GM18526 (cell line): Measurements from ENCODE around the gene LMO1.

Experiments used
- POLR2A ChIP-seq: IDR thresholded peaks from 3 replicates; pipeline ENCODE4 v1.6.1; 2011; ENCODE audit not compliant: insufficient read length; ENCODE audit errors: extremely low read depth

Gene LMO1

GRCh38 chr11:8230178-8230859 is 33.4 kb downstream of the LMO1 start:
- TF ChIP-seq POLR2A: no peak

GRCh38 chr11:8229299-8230177 is 34.1 kb downstream of the LMO1 start:
- no peak for TF ChIP-seq POLR2A

- no peak for TF ChIP-seq POLR2A
These were observed 35.4 kb downstream of the LMO1 start for GRCh38 chr11:8228231-8228630.

- no peak for TF ChIP-seq POLR2A
These were observed 36.2 kb downstream of the LMO1 start for GRCh38 chr11:8227156-8228152.

GRCh38 chr11:8225589-8226036 is 38.1 kb downstream of the LMO1 start:
- TF ChIP-seq POLR2A: no peak

GRCh38 chr11:8224711-8225110 is 39.0 kb downstream of the LMO1 start:
- no peak for TF ChIP-seq POLR2A

- TF ChIP-seq POLR2A: no peak
These were observed 39.5 kb downstream of the LMO1 start for GRCh38 chr11:8224161-8224591.

GRCh38 chr11:8223513-8223900 is 40.2 kb downstream of the LMO1 start:
- TF ChIP-seq POLR2A: no peak

GRCh38 chr11:8222820-8223512 is 40.7 kb downstream of the LMO1 start:
- TF ChIP-seq POLR2A: no peak

- no peak for TF ChIP-seq POLR2A
These were observed 41.7 kb downstream of the LMO1 start for GRCh38 chr11:8221917-8222495.

GRCh38 chr11:8221046-8221723 is 42.5 kb downstream of the LMO1 start:
- TF ChIP-seq POLR2A: no peak

GRCh38 chr11:8220261-8221045 is 43.2 kb downstream of the LMO1 start:
- TF ChIP-seq POLR2A: no peak
